H9 (cell line): Measurements from ENCODE around the gene ARAF. TPM values are rescaled to one million over a fixed set of nuclear protein-coding genes. Genes with fewer than 3 reads are reported as not detected.

ENCODE experiments used
- DNase-seq: peaks from one replicate; pipeline ENCODE4 v3.0.0-alpha.2; 2017
- H2AFZ ChIP-seq: one replicate; pipeline ENCODE4 v1.6.1; 2013; ENCODE audit warnings: mild to moderate bottlenecking, low read length, control low read depth, moderate library complexity
- H2AK5ac ChIP-seq: 2 replicates; pipeline ENCODE4 v1.6.1; 2013; ENCODE audit warnings: low read length, control low read depth, mixed read lengths; ENCODE audit not compliant: insufficient read length
- H2BK120ac ChIP-seq: one replicate; pipeline ENCODE4 v1.6.1; 2013; ENCODE audit warnings: low read depth, mild to moderate bottlenecking, low read length, control low read depth, inconsistent platforms; ENCODE audit not compliant: poor library complexity, severe bottlenecking
- H2BK12ac ChIP-seq: 2 replicates; pipeline ENCODE4 v1.6.1; 2013; ENCODE audit warnings: low read length, control low read depth, mixed read lengths, low read depth; ENCODE audit not compliant: insufficient read length
- H2BK15ac ChIP-seq: 2 replicates; pipeline ENCODE4 v1.6.1; 2013; ENCODE audit warnings: low read depth, low read length, control low read depth
- H2BK20ac ChIP-seq: one replicate; pipeline ENCODE4 v1.6.1; 2013; ENCODE audit warnings: low read depth, mild to moderate bottlenecking, low read length, control low read depth, inconsistent platforms; ENCODE audit not compliant: poor library complexity, severe bottlenecking
- H2BK5ac ChIP-seq: 2 replicates; pipeline ENCODE4 v1.6.1; 2013; ENCODE audit warnings: low read length, control low read depth, mixed read lengths; ENCODE audit not compliant: insufficient read length
- H3K14ac ChIP-seq: 2 replicates; pipeline ENCODE4 v1.6.1; 2013; ENCODE audit warnings: low read length, control low read depth; ENCODE audit not compliant: insufficient read depth
- H3K18ac ChIP-seq: 2 replicates; pipeline ENCODE4 v1.6.1; 2013; ENCODE audit warnings: low read depth, mild to moderate bottlenecking, mixed read lengths, low read length, control low read depth; ENCODE audit not compliant: insufficient read length
- H3K23ac ChIP-seq: 2 replicates; pipeline ENCODE4 v1.6.1; 2013; ENCODE audit warnings: low read length, control low read depth, mixed read lengths, low read depth; ENCODE audit not compliant: insufficient read length
- H3K23me2 ChIP-seq: 2 replicates; pipeline ENCODE4 v1.6.1; 2013; ENCODE audit warnings: low read depth, mild to moderate bottlenecking, mixed read lengths, low read length, control low read depth; ENCODE audit not compliant: insufficient read length, poor library complexity, severe bottlenecking
- H3K27ac ChIP-seq: 2 replicates; pipeline ENCODE4 v1.5.1; 2013; ENCODE audit warnings: low read length, control low read depth, mixed read lengths, low read depth; ENCODE audit not compliant: insufficient read length
- H3K27me3 ChIP-seq: 2 replicates; pipeline ENCODE4 v1.6.1; 2013; ENCODE audit warnings: low read length, control low read depth, inconsistent platforms; ENCODE audit not compliant: insufficient read depth
- H3K4ac ChIP-seq: 2 replicates; pipeline ENCODE4 v1.6.1; 2013; ENCODE audit warnings: low read depth, mild to moderate bottlenecking, control low read depth, inconsistent platforms, low read length, moderate library complexity
- H3K4me1 ChIP-seq: 2 replicates; pipeline ENCODE4 v1.6.1; 2013; ENCODE audit warnings: low read length, control low read depth, inconsistent platforms; ENCODE audit not compliant: insufficient read depth
- H3K4me2 ChIP-seq: 2 replicates; pipeline ENCODE4 v1.6.1; 2013; ENCODE audit warnings: low read length, control low read depth, mixed read lengths; ENCODE audit not compliant: insufficient read length, insufficient read depth
- H3K56ac ChIP-seq: 2 replicates; pipeline ENCODE4 v1.6.1; 2013; ENCODE audit warnings: low read depth, mild to moderate bottlenecking, mixed read lengths, low read length, control low read depth; ENCODE audit not compliant: insufficient read length
- H3K79me1 ChIP-seq: 2 replicates; pipeline ENCODE4 v1.6.1; 2013; ENCODE audit warnings: low read depth, mild to moderate bottlenecking, moderate library complexity, low read length, control low read depth, inconsistent platforms; ENCODE audit not compliant: insufficient read depth, poor library complexity, severe bottlenecking
- H3K79me2 ChIP-seq: 2 replicates; pipeline ENCODE4 v1.6.1; 2013; ENCODE audit warnings: low read length, control low read depth, inconsistent platforms; ENCODE audit not compliant: insufficient read depth
- H3K9ac ChIP-seq: 2 replicates; pipeline ENCODE4 v1.6.1; 2013; ENCODE audit warnings: low read length, control low read depth, mixed read lengths; ENCODE audit not compliant: insufficient read length; ENCODE audit errors: extremely low read depth
- H3K9me3 ChIP-seq: one replicate; pipeline ENCODE4 v1.6.1; 2013; ENCODE audit warnings: low read depth, low read length, inconsistent platforms; ENCODE audit not compliant: control insufficient read depth
- H3T11ph ChIP-seq: one replicate; pipeline ENCODE4 v1.6.1; 2013; ENCODE audit warnings: mild to moderate bottlenecking, low read length, control low read depth, inconsistent platforms
- H4K20me1 ChIP-seq: one replicate; pipeline ENCODE4 v1.6.1; 2013; ENCODE audit not compliant: control insufficient read depth, insufficient read length, insufficient read depth
- H4K5ac ChIP-seq: 2 replicates; pipeline ENCODE4 v1.6.1; 2013; ENCODE audit warnings: low read depth, mild to moderate bottlenecking, mixed read lengths, low read length, control low read depth; ENCODE audit not compliant: insufficient read length
- H4K8ac ChIP-seq: replicated peaks from 2 replicates; pipeline ENCODE4 v1.6.1; 2013; ENCODE audit warnings: low read length, control low read depth, mixed read lengths, low read depth; ENCODE audit not compliant: insufficient read length
- H4K91ac ChIP-seq: 2 replicates; pipeline ENCODE4 v1.6.1; 2013; ENCODE audit warnings: low read depth, mild to moderate bottlenecking, moderate library complexity, mixed read lengths, low read length, control low read depth; ENCODE audit not compliant: insufficient read length
- H3K27ac Mint-ChIP-seq, 3 experiments: 2 replicates in 2 of 3; 3 replicates in 1 of 3; pipeline ENCODE4 v1.8.0; 2020 to 2021; ENCODE audit warnings: mixed read lengths in 3 of 3, mild to moderate bottlenecking in 1 of 3, moderate library complexity in 1 of 3
- H3K27me3 Mint-ChIP-seq: 2 replicates; pipeline ENCODE4 v1.8.0; 2021; ENCODE audit warnings: low read depth, mild to moderate bottlenecking, moderate library complexity, mixed read lengths
- H3K36me3 Mint-ChIP-seq, 3 experiments: 2 replicates in 2 of 3; 3 replicates in 1 of 3; pipeline ENCODE4 v1.8.0; 2020 to 2021; ENCODE audit warnings: low read depth in 3 of 3, mixed read lengths in 3 of 3; ENCODE audit not compliant: insufficient read depth in 1 of 3
- H3K4me1 Mint-ChIP-seq, 2 experiments: 2 replicates each; pipeline ENCODE4 v1.8.0; 2020; ENCODE audit warnings: mixed read lengths in 2 of 2
- H3K4me3 Mint-ChIP-seq, 2 experiments: 2 replicates in 1 of 2; 3 replicates in 1 of 2; pipeline ENCODE4 v1.8.0; 2020 to 2021; ENCODE audit warnings: mild to moderate bottlenecking in 2 of 2, mixed read lengths in 2 of 2, moderate library complexity in 1 of 2
- H3K9me3 Mint-ChIP-seq, 2 experiments: 2 replicates in 1 of 2; 3 replicates in 1 of 2; pipeline ENCODE4 v1.8.0; 2020; ENCODE audit warnings: mild to moderate bottlenecking in 2 of 2, mixed read lengths in 2 of 2, moderate library complexity in 1 of 2
- CTCF ChIP-seq: fragments of 200-600 bp; sonication (generic); conservative IDR thresholded peaks from 3 replicates; pipeline ENCODE4 v1.8.0; 2021; ENCODE audit warnings: antibody characterized with exemption, mild to moderate bottlenecking
- WGBS: extraction: QIAGEN DNeasy Blood & Tissue Kit; methylation state at CpG from one replicate; pipeline ENCODE4 v1.1.7; 2013; ENCODE audit warnings: missing lambda C conversion rate, low lambda C conversion rate, mixed read lengths; ENCODE audit not compliant: insufficient read length; ENCODE audit errors: extremely low coverage; 5-methylcytosine and 5-hydroxymethylcytosine counted together
- total RNA-seq: library from RNA; stranded (reverse); gene quantifications from 2 replicates; pipeline ENCODE4 v1.2.1, GENCODE V29; 2021

Gene ARAF
- total RNA-seq, 1 experiment from 2014 or later = 48.1 TPM

- Histone ChIP-seq H4K5ac (no peak overlapping the region), H2BK12ac (no peak overlapping the region), H3K4ac (no peak overlapping the region), H3K4me2 (no peak overlapping the region), H3K9ac (no peak overlapping the region), H3K27ac (no peak overlapping the region), H3K23ac (no peak overlapping the region), H3K23me2 (no peaks in the 10 kb centered on the region), H3K14ac (no peak overlapping the region), H3K4me1 (peaks cover 3% of the 10 kb centered on the region; the same call in 1 of the 2 replicates), H3K79me2 (no peaks in the 10 kb centered on the region), H2BK20ac (no peak overlapping the region), H3K27me3 (no peaks in the 10 kb centered on the region), H4K91ac (no peak overlapping the region), H2BK15ac (no peak overlapping the region), H2BK120ac (no peak overlapping the region), H3K18ac (no peak overlapping the region), H2BK5ac (no peak overlapping the region), H3K9me3 (peaks cover 55% of the 10 kb centered on the region), H2AFZ (no peak overlapping the region), H3T11ph (no peak overlapping the region), H2AK5ac (no peak overlapping the region), H3K56ac (no peak overlapping the region), H4K8ac (no peak overlapping the region), H4K20me1 (no peaks in the 10 kb centered on the region), H3K79me1 (no peaks in the 10 kb centered on the region)
- H3K27me3 Mint-ChIP-seq = peaks cover 3% of the 10 kb centered on the region; the same call in 1 of the 2 replicates
- peaks cover 84 to 90% of the 10 kb centered on the region in 2 experiments for H3K9me3 Mint-ChIP-seq
- peaks cover 51 to 68% (median 66%) of the 10 kb centered on the region in 3 experiments for H3K36me3 Mint-ChIP-seq
- H3K4me3 Mint-ChIP-seq = no peak overlapping the region; a peak in 1 of 5 replicates
- no CpG with 5 or more reads among the region's 11 CpGs for WGBS
- no peak overlapping the region for H3K27ac Mint-ChIP-seq
- TF ChIP-seq CTCF = no peak
- H3K4me1 Mint-ChIP-seq = peaks cover 13 to 26% of the 10 kb centered on the region in 2 experiments
- DNase-seq = no peak
Observed at GRCh38 chrX:47571215-47571614, 10.2 kb downstream of the ARAF start.
